HuH-7.5 (cell line): ENCODE data around the gene OR6C4.
A peak's percentile ranks its signal among the peaks of the same experiment; 100 is the strongest.
"Not testable (repeated sequence)": the region's sequence is repeated elsewhere in the genome, so short reads cannot be mapped to it uniquely, and the experiment has no call there.

ENCODE experiments used
- DNase-seq: peaks from one replicate; pipeline ENCODE4 v3.0.0; 2011; ENCODE audit warnings: low spot score

The OR6C4 gene

DNA sequence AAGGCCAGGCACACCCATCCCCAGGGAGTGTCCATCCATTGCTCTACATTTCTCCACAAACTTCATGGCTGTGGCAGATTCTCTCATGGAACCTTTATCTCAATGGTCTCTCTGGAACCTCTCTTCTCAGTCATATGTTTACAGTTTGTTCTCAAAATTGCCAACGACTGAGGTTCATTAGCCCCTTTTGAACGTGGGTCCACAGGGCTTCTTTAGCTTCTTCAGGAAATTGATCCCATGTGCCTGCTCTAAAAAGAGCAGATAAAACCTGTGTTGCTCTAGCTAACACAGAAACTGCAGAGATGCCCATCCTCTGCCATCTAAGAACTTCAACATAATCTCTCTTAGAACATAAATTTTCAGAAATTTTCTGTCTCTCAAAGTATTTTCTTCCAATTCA is at the start of gene OR6C4:
OR6C4 (plus strand) TSS at position 301 of the 400 bp plus-strand sequence. CDS start 1,625 bp downstream, outside the sequence.
- no peak for DNase-seq

DNA sequence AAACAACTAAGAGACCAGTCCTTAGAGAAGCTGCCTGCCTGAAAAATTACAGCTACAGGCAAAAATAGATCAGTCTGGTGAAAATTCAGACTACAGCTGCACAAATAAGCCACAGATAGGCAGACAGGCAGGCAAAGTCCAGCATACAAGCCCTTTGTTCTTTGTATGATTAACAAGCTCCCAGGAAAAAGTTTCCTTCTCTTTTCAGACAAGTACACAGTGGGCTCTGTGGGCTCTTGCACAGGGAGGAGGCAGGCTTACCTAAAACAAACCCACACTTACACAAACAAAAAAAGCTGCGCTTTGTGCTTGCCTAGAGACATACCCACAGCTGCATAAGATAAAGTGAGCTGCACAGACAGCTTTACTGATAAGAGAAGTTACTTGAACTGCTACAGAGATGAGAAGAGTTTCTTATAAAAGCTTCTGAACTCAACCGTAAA is 49.6 kb upstream of the OR6C4 start:
- peak; percentile 31 for DNase-seq

DNA sequence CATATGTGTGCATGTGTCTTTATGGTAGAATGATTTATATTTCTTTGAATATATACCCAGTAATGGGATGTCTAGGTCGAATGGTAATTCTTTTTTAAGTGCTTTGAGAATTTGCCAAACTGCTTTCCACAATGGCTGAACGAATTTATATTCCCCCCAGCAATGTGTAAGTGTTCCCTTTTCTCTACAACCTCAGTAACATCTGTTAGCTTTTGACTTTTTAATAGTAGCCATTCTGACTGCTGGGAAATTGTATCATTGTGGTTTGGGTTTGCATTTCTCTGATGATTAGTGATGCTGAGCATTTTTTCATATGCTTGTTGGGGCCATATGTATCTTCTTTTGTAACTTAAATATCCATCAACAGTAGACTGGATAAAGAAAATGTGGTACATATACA is 47.8 kb upstream of the OR6C4 start:
- DNase-seq, result no peak

DNA sequence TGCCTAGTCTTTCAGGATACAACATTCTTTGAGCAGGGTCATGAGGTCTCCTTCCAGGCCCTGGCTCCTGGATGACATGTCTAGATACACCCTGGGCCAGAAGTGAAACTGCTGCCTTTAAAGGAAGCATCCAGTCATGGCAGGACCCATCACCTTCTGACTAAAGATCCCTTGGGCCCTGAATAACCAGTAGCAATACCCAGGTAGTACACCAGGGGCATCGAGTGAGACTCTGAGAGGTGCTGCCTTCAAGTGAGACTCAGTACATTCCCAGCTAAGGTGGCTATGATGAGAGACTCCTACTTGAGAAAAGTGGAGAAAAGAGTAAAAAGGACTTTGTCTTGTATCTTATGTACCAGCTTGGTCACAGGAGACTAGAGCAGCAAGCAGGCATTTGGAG is 33.7 kb upstream of the OR6C4 start:
- no peak for DNase-seq

DNA sequence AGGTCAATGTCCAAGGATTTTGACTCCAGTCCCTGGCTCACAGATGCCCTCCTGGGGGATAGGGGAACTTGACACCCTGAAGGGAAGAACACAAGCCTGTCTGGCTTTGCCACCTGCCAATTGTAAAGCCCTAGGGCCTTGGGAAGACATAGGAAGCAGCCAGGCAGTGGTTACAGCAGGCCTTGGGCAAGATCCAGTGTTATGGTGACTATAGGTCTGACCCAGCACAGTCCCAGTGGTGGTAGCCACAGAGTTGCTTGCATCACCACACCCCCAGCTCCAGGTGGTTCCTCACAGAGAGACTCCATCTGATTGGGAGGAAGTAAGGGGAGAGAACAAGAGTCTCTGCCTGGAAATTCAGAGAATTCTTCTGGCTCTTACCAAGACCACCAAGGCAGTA is 33.0 kb upstream of the OR6C4 start:
- DNase-seq, result no peak

DNA sequence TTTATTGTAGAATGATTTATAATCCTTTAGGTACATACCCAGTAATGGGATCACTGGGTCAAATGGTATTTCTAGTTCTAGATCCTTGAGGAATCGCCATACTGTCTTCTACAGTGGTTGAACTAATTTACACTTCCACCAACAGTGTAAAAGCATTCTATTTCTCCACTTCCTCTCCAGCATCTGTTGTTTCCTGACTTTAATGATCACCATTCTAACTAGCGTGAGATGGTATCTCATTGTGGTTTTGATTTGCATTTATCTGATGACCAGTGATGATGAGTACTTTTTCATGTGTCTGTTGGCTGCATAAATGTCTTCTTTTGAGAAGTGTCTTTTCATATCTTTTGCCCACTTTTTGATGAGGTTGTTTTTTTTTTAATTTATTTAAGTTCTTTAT is 1.2 kb upstream of the OR6C4 start:
- not testable (repeated sequence) for DNase-seq

DNA sequence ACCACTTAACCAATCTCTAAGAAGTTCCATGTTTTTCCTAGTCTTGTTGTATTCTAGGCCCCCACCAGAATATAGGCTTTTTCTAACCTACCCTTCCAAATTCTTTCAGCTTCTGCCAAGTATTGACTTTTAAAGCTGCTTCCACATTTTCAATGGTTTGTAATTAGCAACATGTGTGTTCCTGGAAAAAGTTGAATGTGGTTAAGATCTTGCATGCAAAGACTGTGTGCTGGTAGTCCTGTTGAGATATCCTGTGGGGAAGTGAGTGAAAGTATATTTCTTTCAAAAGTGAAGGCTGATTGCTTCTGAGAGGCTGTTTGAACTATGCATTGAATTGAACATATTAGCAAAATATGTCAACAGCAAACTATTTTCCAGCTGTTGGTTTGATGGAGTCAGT is 646 bp upstream of the OR6C4 start:
- no peak for DNase-seq

DNA sequence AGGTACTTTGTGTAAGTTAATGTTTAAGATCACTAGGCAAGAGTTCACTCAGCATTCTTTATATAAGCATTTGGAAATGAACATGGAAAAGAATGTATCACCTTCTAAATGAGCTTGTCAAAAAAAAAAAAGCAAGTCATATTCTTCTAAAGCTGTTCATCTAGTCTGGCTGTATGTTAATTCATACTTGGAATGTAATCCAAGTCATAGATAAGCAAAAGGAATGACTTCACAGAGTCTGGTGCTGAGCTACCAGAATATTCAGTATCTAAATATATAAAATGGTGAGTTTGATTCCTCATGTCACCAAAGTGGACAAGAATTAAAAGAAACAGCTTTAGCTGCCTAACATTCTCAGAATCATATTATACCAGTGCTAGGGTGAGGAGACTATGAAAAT is 4.9 kb downstream of the OR6C4 start:
- DNase-seq, result no peak

DNA sequence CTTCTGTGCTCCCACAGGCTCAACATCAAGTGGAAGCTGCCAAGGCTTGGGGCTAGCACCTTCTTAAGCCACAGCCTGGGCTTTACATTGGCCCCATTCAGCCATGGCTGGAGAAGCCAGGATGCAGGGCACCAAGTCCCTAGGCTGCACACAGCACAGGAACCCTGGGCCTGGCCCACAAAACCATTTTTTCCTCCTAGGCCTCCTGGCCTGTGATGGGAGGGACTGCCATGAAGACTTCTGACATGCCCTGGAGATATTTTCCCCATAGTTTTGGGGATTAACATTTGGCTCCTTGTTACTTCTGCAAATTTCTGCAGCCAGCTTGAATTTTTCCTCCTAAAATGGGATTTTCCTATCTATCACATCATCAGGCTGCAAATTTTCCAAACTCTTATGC is 20.7 kb downstream of the OR6C4 start:
- not testable (repeated sequence) for DNase-seq

DNA sequence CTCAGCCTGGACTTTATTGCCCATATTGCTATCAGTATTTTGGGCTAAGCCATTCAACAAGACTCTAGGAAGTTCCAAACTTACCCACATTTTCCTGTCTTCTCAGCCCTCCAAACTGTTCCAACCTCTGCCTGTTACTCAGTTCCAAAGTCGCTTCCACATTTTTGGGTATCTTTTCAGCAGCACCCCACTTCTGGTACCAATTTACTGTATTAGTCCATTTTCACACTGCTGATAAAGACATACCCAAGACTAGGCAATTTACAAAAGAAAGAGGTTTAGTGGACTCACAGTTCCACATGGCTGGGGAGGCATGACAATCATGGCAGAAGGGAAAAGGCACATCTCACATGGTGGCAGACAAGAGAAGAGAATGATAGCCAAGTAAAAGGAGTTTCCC is 21.3 kb downstream of the OR6C4 start:
- DNase-seq, result not testable (repeated sequence)

DNA sequence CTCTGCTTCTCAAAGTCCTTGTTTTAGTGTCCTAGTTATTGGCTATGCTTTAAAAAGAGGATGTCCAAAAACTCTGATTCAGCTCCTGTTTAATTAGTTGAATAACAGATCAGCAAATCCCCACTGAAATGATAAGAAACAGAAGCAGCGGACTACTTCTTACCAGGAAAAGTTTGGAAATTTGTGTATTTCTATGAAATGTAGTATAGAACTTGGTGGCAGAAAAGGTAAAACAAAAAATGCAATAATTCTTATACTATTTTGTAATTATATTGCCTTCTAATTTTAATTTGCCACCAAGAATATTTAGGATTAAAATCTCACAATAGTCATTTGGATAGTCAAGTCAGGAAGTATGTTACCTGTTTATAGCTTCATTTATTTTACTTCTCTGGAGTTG is 22.8 kb downstream of the OR6C4 start, which contains the start of gene OR2AP1:
OR2AP1 (plus strand) TSS at position 301 of the 400 bp plus-strand sequence. CDS start 1,947 bp downstream, outside the sequence.
- no peak for DNase-seq

DNA sequence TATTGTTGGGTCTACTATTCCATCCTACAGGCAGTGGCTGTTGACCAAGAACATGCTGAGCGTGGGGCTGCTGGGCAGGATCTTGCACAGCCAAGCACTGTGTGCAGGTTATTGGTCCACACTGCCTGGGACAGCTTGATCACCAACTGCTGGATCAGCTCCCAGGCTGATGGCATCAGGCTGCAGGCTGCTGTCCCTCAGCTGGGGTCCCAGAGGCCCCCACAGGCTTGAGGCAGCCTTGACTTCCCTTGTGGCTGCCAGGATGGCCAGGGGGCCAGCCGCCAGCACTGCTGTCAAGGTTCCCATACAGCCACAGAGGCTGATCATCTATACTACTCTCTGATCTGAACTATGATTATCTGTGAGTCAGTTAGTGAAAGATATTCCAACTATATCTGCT is 32.7 kb downstream of the OR6C4 start:
- no peak for DNase-seq

DNA sequence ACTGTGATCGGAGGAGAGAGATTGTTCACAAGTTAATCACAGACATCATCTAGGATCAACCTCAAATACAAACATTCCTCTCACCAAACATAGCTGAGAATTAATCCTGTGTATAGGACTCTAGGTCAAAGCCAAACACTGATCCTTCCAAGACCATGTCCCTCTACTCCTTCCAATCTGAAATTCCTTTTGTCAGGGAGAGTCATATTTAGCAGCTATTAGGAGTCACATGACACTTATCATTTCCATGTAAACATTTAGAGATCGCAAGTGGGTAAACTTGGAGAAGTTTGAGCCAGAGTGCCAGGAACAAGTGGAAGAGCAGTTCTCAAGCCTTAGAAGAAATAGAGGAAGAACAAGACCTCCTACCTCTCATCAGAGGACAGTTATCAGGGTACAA is 36.4 kb downstream of the OR6C4 start:
- no peak for DNase-seq

DNA sequence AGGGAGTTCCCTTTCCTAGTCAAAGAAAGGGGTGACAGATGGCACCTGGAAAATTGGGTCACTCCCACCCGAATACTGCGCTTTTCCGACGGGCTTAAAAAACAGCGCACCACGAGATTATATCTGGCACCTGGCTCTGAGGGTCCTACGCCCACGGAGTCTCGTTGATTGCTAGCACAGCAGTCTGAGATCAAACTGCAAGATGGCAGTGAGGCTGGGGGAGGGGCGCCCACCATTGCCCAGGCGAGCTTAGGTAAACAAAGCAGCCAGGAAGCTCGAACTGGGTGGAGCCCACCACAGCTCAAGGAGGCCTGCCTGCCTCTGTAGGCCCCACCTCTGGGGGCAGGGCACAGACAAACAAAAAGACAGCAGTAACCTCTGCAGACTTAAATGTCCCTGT is 40.8 kb downstream of the OR6C4 start:
- not testable (repeated sequence) for DNase-seq
